H1 (cell line): ENCODE measurements around the gene CDPF1.

Source experiments
- CBX5 ChIP-seq: fragments of 300-800, 300-1000 bp; sonication (generic); IDR thresholded peaks from 2 replicates; pipeline ENCODE4 v1.7.1; 2016; ENCODE audit warnings: antibody characterized with exemption, low read length, low read depth
- CTCF ChIP-seq, 3 experiments: IDR thresholded peaks; 1 replicate in 2 of 3; 2 replicates in 1 of 3; pipeline versions ENCODE4 v1.5.1 to v1.6.1; 2011; ENCODE audit warnings: low read length in 3 of 3, mild to moderate bottlenecking in 3 of 3, inconsistent platforms in 2 of 3, low read depth in 1 of 3, moderate library complexity in 1 of 3; ENCODE audit not compliant: insufficient read depth in 1 of 3; ENCODE audit errors: control extremely low read depth in 1 of 3
- MAX ChIP-seq: IDR thresholded peaks from 2 replicates; pipeline ENCODE4 v1.6.1; 2012; ENCODE audit warnings: inconsistent platforms
- POLR2AphosphoS5 ChIP-seq: IDR thresholded peaks from 2 replicates; pipeline ENCODE4 v1.6.1; 2011; ENCODE audit warnings: low read depth, low read length
- RAD21 ChIP-seq, 2 experiments: IDR thresholded peaks in 1 of 2; conservative IDR thresholded peaks in 1 of 2; 2 replicates each; pipeline ENCODE4 v1.6.1; 2011; ENCODE audit warnings: low read depth in 2 of 2, low read length in 2 of 2, improper control_type of control experiment in 1 of 2, inconsistent platforms in 1 of 2, mild to moderate bottlenecking in 1 of 2, moderate library complexity in 1 of 2
- USF2 ChIP-seq: IDR thresholded peaks from 2 replicates; pipeline ENCODE4 v1.6.1; 2011; ENCODE audit warnings: low read length, improper control_type of control experiment

- TF ChIP-seq CBX5 (no peak), RAD21 (IDR thresholded peaks at IDR 0.05 in 1 of 2, conservative IDR thresholded peaks at IDR 0.05 in 1 of 2; ENCODE audit: low read depth in 2 of 2, low read length in 2 of 2) (no peak), MAX (no peak), CTCF (IDR thresholded peaks at IDR 0.05; ENCODE audit: control extremely low read depth in 1 of 3, insufficient read depth in 1 of 3, low read depth in 1 of 3, low read length in 3 of 3) (no peak), POLR2AphosphoS5 (no peak), USF2 (no peak)
Observed at GRCh38 chr22:46295277-46295971, 45.3 kb upstream of the CDPF1 start.
